ENCODE measurements around the gene ARHGAP10.
A peak's percentile ranks its signal among the peaks of the same experiment; 100 is the strongest.

ARHGAP10 gene

GRCh38 chr4:147786031-147786430 is 54.1 kb downstream of the ARHGAP10 start:
- no peak overlapping the region for H4K91ac ChIP-seq (ENCODE audit: low read length)

DNA sequence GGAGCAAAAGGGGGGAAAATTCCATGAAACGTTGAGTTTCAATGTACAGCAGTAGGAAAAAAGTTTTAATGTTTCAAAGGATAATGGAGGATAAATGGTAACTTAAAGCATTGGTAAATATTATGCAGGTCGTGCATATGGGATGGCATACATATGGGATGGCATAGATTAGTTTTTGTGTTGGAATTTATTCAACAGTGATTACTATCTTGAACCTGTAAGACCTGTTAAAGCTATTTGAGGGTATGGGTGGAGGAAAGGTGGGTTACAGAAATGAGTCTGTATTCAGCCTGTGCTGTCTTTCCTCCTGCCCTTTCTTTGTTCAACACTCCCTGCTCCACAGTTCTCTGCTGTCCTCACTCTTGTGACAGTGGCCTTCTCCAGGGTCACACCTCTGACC is 54.6 kb downstream of the ARHGAP10 start:
- DNase-seq = no peak
- H3K4me1 ChIP-seq (ENCODE audit: control insufficient read depth, insufficient read depth, low read depth, low read length) = peaks cover 14% of the 10 kb centered on the region
- no peak overlapping the region for H4K91ac ChIP-seq (ENCODE audit: low read length)
- H2BK5ac ChIP-seq (ENCODE audit: low read depth, low read length, poor library complexity, severe bottlenecking) = no peak overlapping the region
- H2BK120ac ChIP-seq (ENCODE audit: low read depth, low read length) = no peak overlapping the region
- H2BK12ac ChIP-seq (ENCODE audit: low read length in 2 of 2) = no peak overlapping the region
- H3K4me3 ChIP-seq (ENCODE audit: insufficient read depth in 1 of 2, low read depth in 1 of 2, low read length in 2 of 2) = no peak overlapping the region
- no peak overlapping the region for H3K23ac ChIP-seq (ENCODE audit: low read length in 2 of 2)
- H2AFZ ChIP-seq (ENCODE audit: low read depth, low read length) = no peak overlapping the region
- H3K27me3 ChIP-seq (ENCODE audit: control insufficient read depth in 1 of 2, insufficient read depth in 1 of 2, low read length in 2 of 2) = no peaks in the 10 kb centered on the region
- H3K18ac ChIP-seq (ENCODE audit: low read depth in 1 of 2, low read length in 2 of 2) = no peak overlapping the region
- no peak overlapping the region for H2BK15ac ChIP-seq (ENCODE audit: low read depth, poor library complexity, severe bottlenecking)
- no peaks in the 10 kb centered on the region for H3K36me3 ChIP-seq (ENCODE audit: control insufficient read depth in 1 of 2, insufficient read depth in 2 of 2, low read depth in 1 of 2, low read length in 2 of 2)
- no peak overlapping the region for H3K9ac ChIP-seq (ENCODE audit: low read length)
- no peak overlapping the region for H3K14ac ChIP-seq (ENCODE audit: low read length in 2 of 2)
- H3K4ac ChIP-seq (ENCODE audit: low read depth in 1 of 2, low read length in 2 of 2) = no peak overlapping the region
- no peak overlapping the region for H3K27ac ChIP-seq (ENCODE audit: low read length, poor library complexity, severe bottlenecking)
- peaks cover 17% of the 10 kb centered on the region for H3K79me1 ChIP-seq (replicated peaks; ENCODE audit: low read length, poor library complexity, severe bottlenecking)
- WGBS = 80% methylated on average over 2 of the region's 2 CpGs
- no peaks in the 10 kb centered on the region for H3K9me3 ChIP-seq (ENCODE audit: control insufficient read depth, low read length)
- H4K8ac ChIP-seq (ENCODE audit: low read length) = no peak overlapping the region
- no peak overlapping the region for H3K4me2 ChIP-seq (ENCODE audit: low read length, poor library complexity, severe bottlenecking)
- no peak overlapping the region for H2AK5ac ChIP-seq (ENCODE audit: low read length, severe bottlenecking)

More at GRCh38 chr4:147786031-147786430, 54.1 kb downstream of the ARHGAP10 start:
- Histone ChIP-seq H2AK5ac (ENCODE audit: low read length, severe bottlenecking) (no peak overlapping the region), H3K14ac (ENCODE audit: low read length in 2 of 2) (no peak overlapping the region), H3K9ac (ENCODE audit: low read length) (no peak overlapping the region), H3K9me3 (ENCODE audit: control insufficient read depth, low read length) (no peaks in the 10 kb centered on the region), H2BK120ac (ENCODE audit: low read depth, low read length) (no peak overlapping the region), H2BK5ac (ENCODE audit: low read depth, low read length, poor library complexity, severe bottlenecking) (no peak overlapping the region), H3K18ac (ENCODE audit: low read depth in 1 of 2, low read length in 2 of 2) (no peak overlapping the region), H3K4me1 (ENCODE audit: control insufficient read depth, insufficient read depth, low read depth, low read length) (peaks cover 14% of the 10 kb centered on the region), H3K4me3 (ENCODE audit: insufficient read depth in 1 of 2, low read depth in 1 of 2, low read length in 2 of 2) (no peak overlapping the region), H3K79me1 (replicated peaks; ENCODE audit: low read length, poor library complexity, severe bottlenecking) (peaks cover 17% of the 10 kb centered on the region), H3K4ac (ENCODE audit: low read depth in 1 of 2, low read length in 2 of 2) (no peak overlapping the region), H2BK12ac (ENCODE audit: low read length in 2 of 2) (no peak overlapping the region), H4K8ac (ENCODE audit: low read length) (no peak overlapping the region), H2AFZ (ENCODE audit: low read depth, low read length) (no peak overlapping the region), H3K36me3 (ENCODE audit: control insufficient read depth in 1 of 2, insufficient read depth in 2 of 2, low read depth in 1 of 2, low read length in 2 of 2) (no peaks in the 10 kb centered on the region), H3K4me2 (ENCODE audit: low read length, poor library complexity, severe bottlenecking) (no peak overlapping the region), H2BK15ac (ENCODE audit: low read depth, poor library complexity, severe bottlenecking) (no peak overlapping the region), H3K23ac (ENCODE audit: low read length in 2 of 2) (no peak overlapping the region), H3K27ac (ENCODE audit: low read length, poor library complexity, severe bottlenecking) (no peak overlapping the region), H3K27me3 (ENCODE audit: control insufficient read depth in 1 of 2, insufficient read depth in 1 of 2, low read length in 2 of 2) (no peaks in the 10 kb centered on the region)
- WGBS = 93% methylated on average over 2 of the region's 2 CpGs
- DNase-seq = no peak

DNA sequence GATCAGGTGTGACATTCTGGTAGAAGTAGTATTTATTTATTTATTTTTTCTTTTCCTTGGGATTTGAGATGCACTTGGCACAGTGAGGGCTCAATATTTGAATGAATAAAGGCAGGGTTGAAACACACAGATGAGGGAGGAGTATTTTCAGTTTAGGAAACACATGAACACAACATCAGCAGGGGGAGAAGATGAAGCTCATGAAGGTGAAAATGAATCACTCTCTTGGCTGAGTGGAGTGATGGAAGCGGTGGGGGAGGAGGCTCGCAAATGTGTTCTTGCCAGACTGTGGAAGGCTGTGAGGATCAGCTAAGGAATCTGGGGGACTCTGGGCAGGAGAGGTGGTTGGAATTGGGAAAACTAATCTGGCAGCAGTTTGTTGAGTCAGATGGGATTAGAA is 55.3 kb downstream of the ARHGAP10 start:
- Histone ChIP-seq H2BK12ac (ENCODE audit: low read length in 2 of 2) (no peak overlapping the region), H3K27me3 (ENCODE audit: control insufficient read depth in 1 of 2, insufficient read depth in 1 of 2, low read length in 2 of 2) (no peaks in the 10 kb centered on the region), H3K4me3 (ENCODE audit: insufficient read depth in 1 of 2, low read depth in 1 of 2, low read length in 2 of 2) (peak overlapping the region in 1 of 2 experiments; percentile 51), H3K18ac (ENCODE audit: low read depth in 1 of 2, low read length in 2 of 2) (peak overlapping the region in 1 of 2 experiments; percentile 72), H3K14ac (ENCODE audit: low read length in 2 of 2) (no peak overlapping the region), H2AK5ac (ENCODE audit: low read length, severe bottlenecking) (peak overlapping the region; percentile 28), H4K91ac (ENCODE audit: low read length) (no peak overlapping the region), H3K27ac (ENCODE audit: low read length, poor library complexity, severe bottlenecking) (no peak overlapping the region), H3K23ac (ENCODE audit: low read length in 2 of 2) (no peak overlapping the region), H3K4ac (ENCODE audit: low read depth in 1 of 2, low read length in 2 of 2) (peak overlapping the region in 1 of 2 experiments; percentile 46), H2BK120ac (ENCODE audit: low read depth, low read length) (no peak overlapping the region), H3K9ac (ENCODE audit: low read length) (peak overlapping the region; percentile 72), H2BK15ac (ENCODE audit: low read depth, poor library complexity, severe bottlenecking) (no peak overlapping the region), H2AFZ (ENCODE audit: low read depth, low read length) (no peak overlapping the region), H2BK5ac (ENCODE audit: low read depth, low read length, poor library complexity, severe bottlenecking) (no peak overlapping the region), H3K9me3 (ENCODE audit: control insufficient read depth, low read length) (no peaks in the 10 kb centered on the region), H3K4me1 (ENCODE audit: control insufficient read depth, insufficient read depth, low read depth, low read length) (peaks cover 14% of the 10 kb centered on the region), H4K8ac (ENCODE audit: low read length) (no peak overlapping the region), H3K79me1 (replicated peaks; ENCODE audit: low read length, poor library complexity, severe bottlenecking) (peaks cover 19% of the 10 kb centered on the region), H3K36me3 (ENCODE audit: control insufficient read depth in 1 of 2, insufficient read depth in 2 of 2, low read depth in 1 of 2, low read length in 2 of 2) (no peaks in the 10 kb centered on the region), H3K4me2 (ENCODE audit: low read length, poor library complexity, severe bottlenecking) (no peak overlapping the region)
- peak; percentile 29 for DNase-seq
- WGBS = 80% methylated on average over 2 of the region's 2 CpGs

DNA sequence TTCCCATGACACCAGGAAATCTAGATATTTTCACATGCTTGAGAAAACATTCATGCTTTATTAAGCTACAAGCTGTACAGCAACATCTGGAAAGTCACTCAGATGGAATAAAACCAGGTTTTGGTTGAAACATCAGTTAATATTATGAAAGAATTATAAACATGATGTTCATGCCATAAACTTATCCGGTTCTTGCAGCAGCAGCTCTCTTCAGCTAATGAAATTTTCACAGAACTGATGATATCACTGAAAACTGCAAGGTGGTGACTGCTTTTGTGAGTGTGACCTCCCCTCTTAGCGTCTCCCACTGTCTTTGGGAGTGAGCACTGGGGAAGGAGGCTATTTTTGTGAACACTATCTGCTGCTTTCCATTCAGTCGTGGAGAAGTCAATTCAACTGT is 56.9 kb downstream of the ARHGAP10 start:
- no peaks in the 10 kb centered on the region for H3K27me3 ChIP-seq (ENCODE audit: control insufficient read depth in 1 of 2, insufficient read depth in 1 of 2, low read length in 2 of 2)
- H3K27ac ChIP-seq (ENCODE audit: low read length, poor library complexity, severe bottlenecking) = peak overlapping the region; percentile 19
- H3K9ac ChIP-seq (ENCODE audit: low read length) = no peak overlapping the region
- H3K18ac ChIP-seq (ENCODE audit: low read depth in 1 of 2, low read length in 2 of 2) = peak overlapping the region in 1 of 2 experiments; percentile 21
- no peak overlapping the region for H2BK15ac ChIP-seq (ENCODE audit: low read depth, poor library complexity, severe bottlenecking)
- 90% methylated on average over 2 of the region's 3 CpGs for WGBS
- H3K79me1 ChIP-seq (replicated peaks; ENCODE audit: low read length, poor library complexity, severe bottlenecking) = peaks cover 21% of the 10 kb centered on the region
- no peak overlapping the region for H3K14ac ChIP-seq (ENCODE audit: low read length in 2 of 2)
- H2AFZ ChIP-seq (ENCODE audit: low read depth, low read length) = no peak overlapping the region
- no peak overlapping the region for H3K23ac ChIP-seq (ENCODE audit: low read length in 2 of 2)
- no peak overlapping the region for H4K8ac ChIP-seq (ENCODE audit: low read length)
- no peak overlapping the region for H2BK120ac ChIP-seq (ENCODE audit: low read depth, low read length)
- no peak overlapping the region for H4K91ac ChIP-seq (ENCODE audit: low read length)
- H3K4me2 ChIP-seq (ENCODE audit: low read length, poor library complexity, severe bottlenecking) = no peak overlapping the region
- H3K4me3 ChIP-seq (ENCODE audit: insufficient read depth in 1 of 2, low read depth in 1 of 2, low read length in 2 of 2) = no peak overlapping the region
- no peak overlapping the region for H2BK5ac ChIP-seq (ENCODE audit: low read depth, low read length, poor library complexity, severe bottlenecking)
- no peak for DNase-seq
- no peak overlapping the region for H3K4ac ChIP-seq (ENCODE audit: low read depth in 1 of 2, low read length in 2 of 2)
- peaks cover 18% of the 10 kb centered on the region for H3K4me1 ChIP-seq (ENCODE audit: control insufficient read depth, insufficient read depth, low read depth, low read length)
- H3K9me3 ChIP-seq (ENCODE audit: control insufficient read depth, low read length) = no peaks in the 10 kb centered on the region
- H2AK5ac ChIP-seq (ENCODE audit: low read length, severe bottlenecking) = no peak overlapping the region
- H2BK12ac ChIP-seq (ENCODE audit: low read length in 2 of 2) = no peak overlapping the region
- no peaks in the 10 kb centered on the region for H3K36me3 ChIP-seq (ENCODE audit: control insufficient read depth in 1 of 2, insufficient read depth in 2 of 2, low read depth in 1 of 2, low read length in 2 of 2)

All from mesenchymal stem cell (in vitro differentiated cells and primary cell).